Caco-2 (cell line): ENCODE results near the gene SNX6. TPM values are rescaled to one million over a fixed set of nuclear protein-coding genes. Genes with fewer than 3 reads are reported as not detected.

Experiments
- BruUV-seq: library from RNA; stranded (reverse); fragments of 400-500 nt; replicated peaks from 2 replicates; lab custom pipeline; 2021; lab: Mats Ljungman, UMichigan
- CTCF ChIA-PET: fragments of 300-600 bp; sonication (Branson Sonifier 250); formaldehyde crosslinking; loops from one replicate; lab custom pipeline; 2022; ENCODE audit warnings: antibody characterized with exemption; lab: Charles Lee
- POLR2A ChIA-PET: fragments of 300-600 bp; sonication (Branson Sonifier 250); formaldehyde crosslinking; loops from one replicate; lab custom pipeline; 2022; ENCODE audit warnings: antibody characterized with exemption; lab: Charles Lee
- DNase-seq, 2 experiments: peaks; one replicate each; pipeline versions ENCODE4 v3.0.0 to v3.0.0-alpha.2; 2020 to 2022
- H3K27me3 ChIP-seq: replicated peaks from 2 replicates; pipeline ENCODE4 v1.6.0; 2011; ENCODE audit warnings: low read length; ENCODE audit not compliant: control insufficient read depth, insufficient read depth
- H3K36me3 ChIP-seq: 2 replicates; pipeline ENCODE4 v1.5.1; 2011; ENCODE audit warnings: low read length; ENCODE audit not compliant: control insufficient read depth, insufficient read depth
- H3K4me1 ChIP-seq: fragments of 250-450 bp; sonication (Bioruptor Pico); 2 replicates; pipeline ENCODE4 v1.5.1; 2020; ENCODE audit warnings: mild to moderate bottlenecking
- H3K4me3 ChIP-seq: 2 replicates; pipeline ENCODE4 v1.5.1; 2011; ENCODE audit warnings: low read depth, mild to moderate bottlenecking, control low read depth, low read length
- H3K9me3 ChIP-seq: fragments of 250-450 bp; sonication (Bioruptor Pico); 2 replicates; pipeline ENCODE4 v1.5.1; 2020; ENCODE audit warnings: mild to moderate bottlenecking, moderate library complexity
- H3K27ac Mint-ChIP-seq: one replicate; pipeline ENCODE4 v1.8.0; 2022; ENCODE audit warnings: mixed read lengths; ENCODE audit not compliant: unreplicated experiment
- H3K27me3 Mint-ChIP-seq: one replicate; pipeline ENCODE4 v1.8.0; 2022; ENCODE audit warnings: mixed read lengths; ENCODE audit not compliant: insufficient read depth, unreplicated experiment
- H3K36me3 Mint-ChIP-seq: one replicate; pipeline ENCODE4 v1.8.0; 2022; ENCODE audit warnings: mild to moderate bottlenecking, mixed read lengths; ENCODE audit not compliant: insufficient read depth, unreplicated experiment
- H3K4me1 Mint-ChIP-seq: one replicate; pipeline ENCODE4 v1.8.0; 2022; ENCODE audit warnings: low read depth, mixed read lengths; ENCODE audit not compliant: unreplicated experiment
- H3K4me3 Mint-ChIP-seq: one replicate; pipeline ENCODE4 v1.8.0; 2022; ENCODE audit warnings: mild to moderate bottlenecking, moderate library complexity, mixed read lengths; ENCODE audit not compliant: unreplicated experiment
- H3K9me3 Mint-ChIP-seq: one replicate; pipeline ENCODE4 v1.8.0; 2022; ENCODE audit warnings: mixed read lengths; ENCODE audit not compliant: unreplicated experiment
- intact Hi-C: fragments of 100-400 bp; cut with micrococcal nuclease; formaldehyde crosslinking; loops from one replicate; pipeline ENCODE4 v1.10.0; 2022; ENCODE audit not compliant: unreplicated experiment
- total RNA-seq: library from RNA; stranded (reverse); gene quantifications from 2 replicates; pipeline ENCODE4 v1.2.3, GENCODE V29; 2022
- TF ChIP-seq, protein P1 (sequence below), 2 experiments: fragments of 200-600 bp in 1 of 2; IDR thresholded peaks; 1 replicate in 1 of 2; 2 replicates in 1 of 2; pipeline versions ENCODE4 v1.5.1 to v1.8.0; 2011 to 2022; ENCODE audit warnings: antibody characterized with exemption in 1 of 2, control low read depth in 1 of 2, inconsistent platforms in 1 of 2, low read depth in 1 of 2, low read length in 1 of 2, mild to moderate bottlenecking in 1 of 2, moderate library complexity in 1 of 2; ENCODE audit not compliant: insufficient read depth in 1 of 2, severe bottlenecking in 1 of 2, unreplicated experiment in 1 of 2

The SNX6 gene
- total RNA-seq, 1 experiment from 2014 or later: 106 TPM

- H3K9me3 ChIP-seq: no peaks in the 10 kb centered on the region; the same call in 1 of the 2 replicates
- intact Hi-C loops: no loop called here
- H3K36me3 ChIP-seq: no peaks in the 10 kb centered on the region
- no peaks in the 10 kb centered on the region for H3K9me3 Mint-ChIP-seq
- H3K4me3 ChIP-seq: no peak overlapping the region
- no peaks in the 10 kb centered on the region for H3K27me3 Mint-ChIP-seq
- H3K27me3 ChIP-seq: no peaks in the 10 kb centered on the region
- H3K4me1 Mint-ChIP-seq: no peaks in the 10 kb centered on the region
- no peak overlapping the region for H3K4me3 Mint-ChIP-seq
- CTCF ChIA-PET: no interaction called here
- no peaks in the 10 kb centered on the region for H3K4me1 ChIP-seq
- no peak overlapping the region for H3K27ac Mint-ChIP-seq
- no peaks in the 10 kb centered on the region for H3K36me3 Mint-ChIP-seq
- TF ChIP-seq, protein P1, sequence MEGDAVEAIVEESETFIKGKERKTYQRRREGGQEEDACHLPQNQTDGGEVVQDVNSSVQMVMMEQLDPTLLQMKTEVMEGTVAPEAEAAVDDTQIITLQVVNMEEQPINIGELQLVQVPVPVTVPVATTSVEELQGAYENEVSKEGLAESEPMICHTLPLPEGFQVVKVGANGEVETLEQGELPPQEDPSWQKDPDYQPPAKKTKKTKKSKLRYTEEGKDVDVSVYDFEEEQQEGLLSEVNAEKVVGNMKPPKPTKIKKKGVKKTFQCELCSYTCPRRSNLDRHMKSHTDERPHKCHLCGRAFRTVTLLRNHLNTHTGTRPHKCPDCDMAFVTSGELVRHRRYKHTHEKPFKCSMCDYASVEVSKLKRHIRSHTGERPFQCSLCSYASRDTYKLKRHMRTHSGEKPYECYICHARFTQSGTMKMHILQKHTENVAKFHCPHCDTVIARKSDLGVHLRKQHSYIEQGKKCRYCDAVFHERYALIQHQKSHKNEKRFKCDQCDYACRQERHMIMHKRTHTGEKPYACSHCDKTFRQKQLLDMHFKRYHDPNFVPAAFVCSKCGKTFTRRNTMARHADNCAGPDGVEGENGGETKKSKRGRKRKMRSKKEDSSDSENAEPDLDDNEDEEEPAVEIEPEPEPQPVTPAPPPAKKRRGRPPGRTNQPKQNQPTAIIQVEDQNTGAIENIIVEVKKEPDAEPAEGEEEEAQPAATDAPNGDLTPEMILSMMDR (IDR thresholded peaks at IDR 0.05; ENCODE audit: insufficient read depth in 1 of 2, low read depth in 1 of 2, low read length in 1 of 2, severe bottlenecking in 1 of 2, unreplicated experiment in 1 of 2): no peak
- BruUV-seq: no TSS peak
- POLR2A ChIA-PET: no interaction called here
- no peak for DNase-seq
Measured at GRCh38 chr14:34668111-34668510, 38.2 kb upstream of the SNX6 start.

- H3K4me3 Mint-ChIP-seq: no peak overlapping the region
- H3K27me3 Mint-ChIP-seq: no peaks in the 10 kb centered on the region
- no peaks in the 10 kb centered on the region for H3K36me3 Mint-ChIP-seq
- no peaks in the 10 kb centered on the region for H3K4me1 Mint-ChIP-seq
- TF ChIP-seq, protein P1 (IDR thresholded peaks at IDR 0.05; ENCODE audit: insufficient read depth in 1 of 2, low read depth in 1 of 2, low read length in 1 of 2, severe bottlenecking in 1 of 2, unreplicated experiment in 1 of 2): no peak
- H3K27ac Mint-ChIP-seq: no peak overlapping the region
- intact Hi-C loops: no loop called here
- H3K9me3 ChIP-seq: no peaks in the 10 kb centered on the region
- no TSS peak for BruUV-seq
- ChIA-PET CTCF (no interaction called here), POLR2A (no interaction called here)
- no peaks in the 10 kb centered on the region for H3K9me3 Mint-ChIP-seq
- no peaks in the 10 kb centered on the region for H3K36me3 ChIP-seq
- no peaks in the 10 kb centered on the region for H3K27me3 ChIP-seq
- no peak for DNase-seq
- H3K4me3 ChIP-seq: no peak overlapping the region
- H3K4me1 ChIP-seq: no peaks in the 10 kb centered on the region
Measured at GRCh38 chr14:34667007-34667406, 37.1 kb upstream of the SNX6 start.

DNA sequence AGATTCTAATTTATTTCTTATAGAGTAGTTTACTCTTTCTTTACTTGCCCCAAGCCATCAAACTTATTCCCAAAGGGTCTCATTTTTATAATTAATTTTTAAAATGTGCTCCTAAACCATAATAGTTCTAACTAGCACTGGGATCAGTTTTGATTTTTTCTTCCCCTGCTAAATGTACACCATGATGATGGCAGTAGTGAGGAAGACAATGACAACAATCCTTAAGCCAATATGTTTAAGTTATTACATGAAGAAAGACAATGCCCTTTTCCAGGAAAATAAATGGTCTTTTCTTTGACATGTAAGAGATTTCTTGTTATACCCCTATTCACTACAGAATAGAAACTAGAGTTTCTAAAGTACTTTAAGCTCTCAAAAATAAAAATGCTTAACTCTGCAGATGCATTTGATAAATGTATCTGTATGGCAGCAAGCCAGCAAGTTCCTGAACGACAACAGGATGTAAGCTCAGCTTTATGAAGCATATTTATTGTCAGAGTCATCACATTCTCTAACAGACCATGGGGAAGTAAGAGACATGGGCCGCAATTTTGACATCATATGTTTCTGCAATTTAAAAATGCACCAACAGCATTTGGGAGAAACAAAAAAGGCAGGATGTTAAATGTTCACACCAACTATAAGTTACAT lies 36.0 kb upstream of the SNX6 start:
- Histone ChIP-seq H3K27me3 (no peaks in the 10 kb centered on the region), H3K36me3 (no peaks in the 10 kb centered on the region), H3K4me3 (no peak overlapping the region), H3K4me1 (no peaks in the 10 kb centered on the region), H3K9me3 (no peaks in the 10 kb centered on the region)
- no TSS peak for BruUV-seq
- ChIA-PET POLR2A (no interaction called here), CTCF (no interaction called here)
- Mint-ChIP-seq H3K27me3 (no peaks in the 10 kb centered on the region), H3K36me3 (no peaks in the 10 kb centered on the region), H3K4me3 (no peak overlapping the region), H3K27ac (no peak overlapping the region), H3K4me1 (no peaks in the 10 kb centered on the region), H3K9me3 (no peaks in the 10 kb centered on the region)
- no peak for DNase-seq
- TF ChIP-seq, protein P1 (IDR thresholded peaks at IDR 0.05; ENCODE audit: insufficient read depth in 1 of 2, low read depth in 1 of 2, low read length in 1 of 2, severe bottlenecking in 1 of 2, unreplicated experiment in 1 of 2): no peak
- intact Hi-C loops: no loop called here
